GM23248 (cell line): ENCODE results near the gene OR7G2.

Experiments
- EZH2 ChIP-seq: fragments of 200-600 bp; sonication (generic); IDR thresholded peaks from 2 replicates; pipeline ENCODE4 v1.6.1; 2018; ENCODE audit warnings: antibody characterized with exemption, mild to moderate bottlenecking; ENCODE audit not compliant: insufficient read depth, poor library complexity, severe bottlenecking
- EZH2phosphoT487 ChIP-seq: fragments of 200-600 bp; sonication (generic); IDR thresholded peaks from 2 replicates; pipeline ENCODE4 v1.6.1; 2018; ENCODE audit warnings: antibody characterized with exemption, moderate library complexity, mild to moderate bottlenecking, low read depth; ENCODE audit not compliant: insufficient read depth

GRCh38 chr19:9058905-9059667, 48.2 kb downstream of the OR7G2 start:
- TF ChIP-seq EZH2 (no peak), EZH2phosphoT487 (no peak)
